ENCODE measurements around the gene TAF12. TPM values are rescaled to one million over a fixed set of nuclear protein-coding genes. Genes with fewer than 3 reads are reported as not detected.

The TAF12 gene
- total and polyA plus RNA-seq, 10 of the 15 experiments (the other 5 are each of a cell fraction or from before 2014, with no cell fraction given): 18.3 to 43.3 (median 28.6) TPM

- TF ChIP-seq POU2F2 (IDR thresholded peaks at IDR 0.05; ENCODE audit: borderline replicate concordance, low read depth, low read length) (no peak), GATAD2B (conservative IDR thresholded peaks at IDR 0.05; ENCODE audit: low read depth) (peak; percentile 17; the same call in 1 of the 2 replicates), IKZF2 (IDR thresholded peaks at IDR 0.05) (no peak), CBX5 (IDR thresholded peaks at IDR 0.05; ENCODE audit: low read depth) (no peak), SRF (IDR thresholded peaks at IDR 0.05; ENCODE audit: low read depth in 2 of 2, low read length in 2 of 2) (no peak), CBFB (IDR thresholded peaks at IDR 0.05; ENCODE audit: low read depth) (no peak), STAT3 (IDR thresholded peaks at IDR 0.05; ENCODE audit: low read depth, low read length) (0 out of 2 replicates have a peak, but pooled peaks have one; percentile 39), SMAD5 (IDR thresholded peaks at IDR 0.05; ENCODE audit: low read depth) (no peak), EP300 (IDR thresholded peaks at IDR 0.05; ENCODE audit: borderline replicate concordance in 1 of 2, control insufficient read depth in 1 of 2, low read depth in 2 of 2, low read length in 2 of 2) (0 out of 4 replicates have a peak, but pooled peaks have one; percentile 7 to 25), IRF5 (IDR thresholded peaks at IDR 0.05; ENCODE audit: borderline replicate concordance) (no peak), ZBTB40 (IDR thresholded peaks at IDR 0.05; ENCODE audit: borderline replicate concordance) (peak; percentile 48; the same call in 1 of the 2 replicates), CUX1 (IDR thresholded peaks at IDR 0.05; ENCODE audit: insufficient replicate concordance, low read depth, low read length) (no peak), EZH2 (IDR thresholded peaks at IDR 0.05; ENCODE audit: borderline replicate concordance, control insufficient read depth, low read depth, low read length) (no peak), USF2 (IDR thresholded peaks at IDR 0.05; ENCODE audit: borderline replicate concordance, low read depth, low read length) (no peak; the same call in 1 of the 2 replicates)
Observed at GRCh38 chr1:28648008-28648473, 5.2 kb upstream of the TAF12 start (continued).

All from GM12878 (cell line).